Measurements from ENCODE around the gene KBTBD6. TPM values are rescaled to one million over a fixed set of nuclear protein-coding genes. Genes with fewer than 3 reads are reported as not detected.
"Not testable (repeated sequence)": the region's sequence is repeated elsewhere in the genome, so short reads cannot be mapped to it uniquely, and the experiment has no call there.

The KBTBD6 gene
- total and polyA plus RNA-seq, 8 donors = under 0.01 to 8.3 (median 2.2) TPM

- 74 to 92% (median 87%) methylated on average over 3 to 7 of the region's 7 CpGs for WGBS, 5 donors
- TF ChIP-seq POLR2A (IDR thresholded peaks at IDR 0.05) = no peak
- TF ChIP-seq POLR2AphosphoS5 (IDR thresholded peaks at IDR 0.05) = no peak
- TF ChIP-seq, protein P1, sequence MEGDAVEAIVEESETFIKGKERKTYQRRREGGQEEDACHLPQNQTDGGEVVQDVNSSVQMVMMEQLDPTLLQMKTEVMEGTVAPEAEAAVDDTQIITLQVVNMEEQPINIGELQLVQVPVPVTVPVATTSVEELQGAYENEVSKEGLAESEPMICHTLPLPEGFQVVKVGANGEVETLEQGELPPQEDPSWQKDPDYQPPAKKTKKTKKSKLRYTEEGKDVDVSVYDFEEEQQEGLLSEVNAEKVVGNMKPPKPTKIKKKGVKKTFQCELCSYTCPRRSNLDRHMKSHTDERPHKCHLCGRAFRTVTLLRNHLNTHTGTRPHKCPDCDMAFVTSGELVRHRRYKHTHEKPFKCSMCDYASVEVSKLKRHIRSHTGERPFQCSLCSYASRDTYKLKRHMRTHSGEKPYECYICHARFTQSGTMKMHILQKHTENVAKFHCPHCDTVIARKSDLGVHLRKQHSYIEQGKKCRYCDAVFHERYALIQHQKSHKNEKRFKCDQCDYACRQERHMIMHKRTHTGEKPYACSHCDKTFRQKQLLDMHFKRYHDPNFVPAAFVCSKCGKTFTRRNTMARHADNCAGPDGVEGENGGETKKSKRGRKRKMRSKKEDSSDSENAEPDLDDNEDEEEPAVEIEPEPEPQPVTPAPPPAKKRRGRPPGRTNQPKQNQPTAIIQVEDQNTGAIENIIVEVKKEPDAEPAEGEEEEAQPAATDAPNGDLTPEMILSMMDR (IDR thresholded peaks at IDR 0.05) = no peak
- no peak for TF ChIP-seq EP300 (IDR thresholded peaks at IDR 0.05)
- no peaks in the 10 kb centered on the region for H3K27me3 ChIP-seq
- DNase-seq = no peak
- no peaks in the 10 kb centered on the region for H3K36me3 ChIP-seq
- H3K4me3 ChIP-seq = no peak overlapping the region
- H3K4me1 ChIP-seq = no peaks in the 10 kb centered on the region
- intact Hi-C loops (cut with DNase I; ENCODE audit: low total_unique reads) = no loop called here
- H3K9me3 ChIP-seq = no peaks in the 10 kb centered on the region
- H3K27ac ChIP-seq = no peak overlapping the region
Observed at GRCh38 chr13:41107584-41108014, 25.0 kb downstream of the KBTBD6 start.

GRCh38 chr13:41107104-41107571, 25.5 kb downstream of the KBTBD6 start:
- no peaks in the 10 kb centered on the region for H3K36me3 ChIP-seq
- H3K27ac ChIP-seq = no peak overlapping the region
- intact Hi-C loops (cut with DNase I; ENCODE audit: low total_unique reads) = no loop called here
- no peak for TF ChIP-seq EP300 (IDR thresholded peaks at IDR 0.05)
- no peak for TF ChIP-seq POLR2A (IDR thresholded peaks at IDR 0.05)
- TF ChIP-seq POLR2AphosphoS5 (IDR thresholded peaks at IDR 0.05) = no peak
- TF ChIP-seq, protein P1 (IDR thresholded peaks at IDR 0.05) = no peak
- H3K9me3 ChIP-seq = no peaks in the 10 kb centered on the region
- H3K4me3 ChIP-seq = no peak overlapping the region
- H3K27me3 ChIP-seq = no peaks in the 10 kb centered on the region
- DNase-seq = no peak
- WGBS, 5 donors = 79 to 89% (median 84%) methylated on average over 13 to 15 of the region's 15 CpGs
- H3K4me1 ChIP-seq = no peaks in the 10 kb centered on the region

DNA sequence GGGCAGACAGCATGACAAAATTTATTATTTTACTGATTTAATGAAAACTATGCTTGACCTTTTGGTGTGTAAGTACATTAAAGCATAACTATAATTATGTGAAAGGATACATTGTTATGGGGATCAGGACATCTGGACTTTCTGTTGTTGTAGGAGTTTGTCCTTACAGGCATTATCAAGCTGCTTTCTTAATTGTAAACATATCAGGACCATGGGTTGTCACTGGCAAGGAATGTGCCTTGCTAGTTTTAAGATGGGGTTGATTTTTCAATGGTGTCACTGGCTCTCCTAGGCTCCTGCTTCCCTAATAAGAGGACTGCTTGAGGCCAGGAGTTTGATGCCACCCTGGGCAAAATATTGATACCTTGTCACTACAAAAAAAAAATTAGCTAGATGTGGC, 32.6 kb downstream of the KBTBD6 start:
- intact Hi-C loops (cut with DNase I; ENCODE audit: low total_unique reads) = no loop called here
- Histone ChIP-seq H3K36me3 (no peaks in the 10 kb centered on the region), H3K27me3 (no peaks in the 10 kb centered on the region)

GRCh38 chr13:41098761-41099160, 33.8 kb downstream of the KBTBD6 start:
- no peaks in the 10 kb centered on the region for H3K27me3 ChIP-seq
- TF ChIP-seq EP300 (IDR thresholded peaks at IDR 0.05) (no peak), POLR2A (IDR thresholded peaks at IDR 0.05) (no peak), POLR2AphosphoS5 (IDR thresholded peaks at IDR 0.05) (no peak)
- H3K36me3 ChIP-seq = no peaks in the 10 kb centered on the region
- H3K9me3 ChIP-seq = no peaks in the 10 kb centered on the region
- no peak overlapping the region for H3K4me3 ChIP-seq
- H3K4me1 ChIP-seq = peaks cover 0 to 3% (median 0%) of the 10 kb centered on the region in 4 donors
- DNase-seq = no peak
- WGBS, 5 donors = 94 to 100% (median 99%) methylated on average over 1 of the region's 1 CpG
- no peak overlapping the region for H3K27ac ChIP-seq
- intact Hi-C loops (cut with DNase I; ENCODE audit: low total_unique reads) = no loop called here

More for the DNA sequence above, 32.6 kb downstream of the KBTBD6 start:
- no peak for DNase-seq
- no peaks in the 10 kb centered on the region for H3K9me3 ChIP-seq
- no peak overlapping the region for H3K4me3 ChIP-seq
- H3K4me1 ChIP-seq = peaks cover 0 to 3% (median 0%) of the 10 kb centered on the region in 4 donors
- H3K27ac ChIP-seq = no peak overlapping the region
- TF ChIP-seq, protein P1 (IDR thresholded peaks at IDR 0.05) = no peak
- TF ChIP-seq POLR2AphosphoS5 (IDR thresholded peaks at IDR 0.05) (no peak), EP300 (IDR thresholded peaks at IDR 0.05) (no peak), POLR2A (IDR thresholded peaks at IDR 0.05) (no peak)

DNA sequence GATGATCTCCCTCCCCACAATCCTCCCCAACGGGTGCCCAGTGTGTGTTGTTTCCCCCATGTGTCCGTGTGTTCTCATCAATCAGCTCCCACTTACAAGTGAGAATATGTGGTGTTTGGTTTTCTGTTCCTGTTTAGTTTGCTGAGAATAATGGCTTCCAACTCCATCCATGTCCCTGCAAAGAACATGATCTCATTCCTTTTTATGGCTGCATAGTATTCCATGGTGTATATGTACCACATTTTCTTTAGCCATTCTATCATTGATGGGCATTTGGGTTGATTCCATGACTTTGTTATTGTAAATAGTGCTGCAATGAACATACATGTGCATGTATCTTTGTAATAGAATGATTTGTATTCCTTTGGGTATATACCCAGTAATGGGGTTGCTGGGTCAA, 36.9 kb downstream of the KBTBD6 start:
- H3K27ac ChIP-seq; H3K36me3 ChIP-seq; H3K9me3 ChIP-seq; intact Hi-C loops (cut with DNase I; ENCODE audit: low total_unique reads); H3K4me3 ChIP-seq; DNase-seq; H3K27me3 ChIP-seq; H3K4me1 ChIP-seq: not testable (repeated sequence)
- 88 to 100% (median 94%) methylated on average over 2 of the region's 2 CpGs for WGBS, 5 donors
